HS-27A (cell line): ENCODE measurements around the gene NOL4L.

Experiments
- DNase-seq: peaks from one replicate; pipeline ENCODE4 v3.0.0-alpha.2; 2012; ENCODE audit warnings: low read depth, missing footprints

Gene NOL4L

GRCh38 chr20:32456869-32457478 is 128.2 kb downstream of the NOL4L start:
- DNase-seq, result no peak

GRCh38 chr20:32455901-32456701 is 129.0 kb downstream of the NOL4L start:
- no peak for DNase-seq

- DNase-seq, result no peak
These were observed 129.8 kb downstream of the NOL4L start for GRCh38 chr20:32455171-32455900.

DNA sequence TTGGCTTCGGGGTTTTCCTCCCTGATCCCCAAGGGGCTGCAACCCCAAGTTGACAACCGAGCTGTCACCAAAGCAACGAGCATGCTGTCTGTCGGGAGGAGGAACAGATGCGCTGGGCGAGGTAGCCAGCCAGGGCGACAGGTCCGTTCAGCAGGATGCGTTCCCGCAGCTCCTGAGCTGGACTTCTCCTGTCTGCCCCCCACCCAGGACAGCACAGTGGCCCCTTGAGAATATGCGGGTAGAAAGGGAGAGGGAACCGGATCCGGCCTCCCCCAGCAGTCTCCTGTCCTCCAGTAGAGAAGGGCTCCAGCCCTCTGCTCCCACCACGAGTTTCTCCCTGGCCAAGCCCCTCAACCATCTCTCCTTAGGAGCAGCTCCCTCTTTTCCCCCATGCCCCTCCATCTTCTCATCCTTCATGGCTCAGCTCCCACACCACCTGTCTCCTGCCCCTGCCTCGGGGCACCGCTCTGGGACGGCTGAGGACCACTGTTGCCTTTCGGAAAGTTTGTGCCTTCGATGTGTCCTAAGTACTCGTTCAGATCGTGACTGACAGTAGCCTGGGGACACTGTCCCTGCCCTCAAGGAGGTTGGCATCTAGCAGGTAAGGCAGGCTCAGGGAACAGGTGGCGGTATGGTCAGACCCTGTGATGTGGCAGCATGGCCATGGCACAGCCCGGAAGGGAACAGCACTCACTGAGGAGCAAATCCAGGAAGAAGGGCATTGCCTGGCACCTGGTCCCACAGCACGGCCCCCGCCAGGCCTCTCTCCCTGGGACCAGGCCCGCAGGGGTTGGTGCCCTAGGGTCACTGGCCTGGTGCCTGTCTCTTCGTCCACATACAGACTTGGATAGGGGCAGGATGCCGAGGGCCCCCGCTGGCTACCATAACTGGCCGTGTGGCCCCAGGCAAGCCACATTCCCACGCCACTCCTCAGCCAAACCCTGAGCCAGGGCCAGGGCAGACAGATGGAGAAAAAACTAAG is 130.7 kb downstream of the NOL4L start:
- no peak for DNase-seq

GRCh38 chr20:32453467-32454163 is 131.5 kb downstream of the NOL4L start:
- no peak for DNase-seq

- DNase-seq, result no peak
These were observed 132.2 kb downstream of the NOL4L start for GRCh38 chr20:32452776-32453466.

DNA sequence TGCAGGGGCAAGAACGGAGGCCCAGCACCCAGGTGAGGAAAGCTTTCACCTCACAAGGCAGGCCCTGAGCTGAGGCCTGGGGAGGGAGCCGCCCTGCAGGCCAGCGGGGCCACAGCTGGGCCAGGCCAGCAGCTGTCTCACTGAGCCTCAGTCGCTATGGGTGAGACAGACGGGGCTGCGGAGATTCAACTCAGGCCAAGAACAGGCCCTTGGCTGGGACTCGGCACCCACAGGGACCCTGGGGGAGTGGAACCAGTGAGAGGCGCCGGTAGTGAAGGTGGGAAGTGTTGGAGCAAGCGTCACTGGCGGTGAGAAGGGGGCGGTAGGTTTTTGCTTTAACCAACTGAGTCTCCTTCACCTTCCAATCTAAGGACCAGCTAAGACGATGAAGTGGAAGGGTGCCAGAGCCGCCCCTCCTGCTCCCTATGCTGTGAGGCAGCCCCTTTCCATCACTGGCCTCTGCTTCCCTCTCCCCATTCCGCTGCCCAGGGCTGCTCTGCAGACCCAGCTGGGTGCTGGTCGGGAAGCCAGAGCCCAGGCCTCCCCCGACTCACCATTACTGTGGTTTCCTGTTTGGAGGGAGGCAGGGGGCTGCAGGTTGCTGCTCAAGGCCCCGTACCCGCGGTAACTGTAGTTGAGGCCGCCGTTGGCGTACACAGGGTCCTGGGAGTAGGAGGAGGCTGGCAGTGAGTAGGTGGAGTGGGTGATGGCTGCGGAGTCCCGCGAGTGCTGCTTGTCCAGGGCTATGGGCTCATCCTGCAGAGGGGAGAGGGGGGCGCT is 133.3 kb downstream of the NOL4L start:
- DNase-seq, result no peak

DNA sequence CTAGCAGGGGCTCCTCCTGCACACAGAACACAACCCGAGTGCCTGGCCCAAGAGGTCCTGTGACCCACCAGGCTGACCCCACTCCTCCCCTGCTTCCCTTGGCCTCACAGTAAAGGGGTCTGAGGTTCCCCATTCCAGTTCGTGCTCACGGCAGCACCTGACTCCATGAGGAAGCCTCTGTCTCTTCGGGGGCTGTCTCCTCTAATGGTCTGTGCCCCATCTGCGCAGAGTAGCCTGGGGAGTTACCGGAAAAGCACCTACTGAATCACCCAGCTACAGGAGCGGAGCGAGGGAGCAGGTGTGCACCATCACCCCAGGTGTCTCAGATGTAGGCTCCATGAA is 133.8 kb downstream of the NOL4L start:
- DNase-seq, result no peak

GRCh38 chr20:32450484-32451061 is 134.6 kb downstream of the NOL4L start:
- DNase-seq, result no peak

DNA sequence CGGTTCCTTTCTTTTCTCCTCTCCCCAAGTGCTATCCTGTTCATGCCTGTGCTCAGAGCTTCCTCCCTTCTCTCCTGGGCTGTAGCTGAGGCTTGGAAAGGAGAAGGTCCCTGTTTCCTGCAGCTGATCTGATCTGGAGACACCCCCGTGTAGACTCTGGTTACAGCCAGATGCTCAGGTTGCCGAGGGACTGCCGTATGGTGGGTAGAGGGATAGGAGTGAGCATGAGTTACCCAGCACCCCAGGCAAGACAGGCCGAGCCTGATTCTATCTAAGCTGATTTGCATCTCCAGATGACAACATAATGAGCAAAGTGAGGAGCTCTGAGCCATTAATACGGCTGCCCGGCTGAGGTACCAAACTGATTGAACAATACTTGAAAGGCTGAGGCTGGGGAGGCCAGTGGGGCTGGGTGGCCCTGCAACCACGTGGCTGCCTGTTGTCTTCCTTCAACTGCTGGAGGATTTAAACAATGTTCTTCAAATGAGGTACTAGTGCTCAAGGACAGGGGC is 135.2 kb downstream of the NOL4L start:
- DNase-seq, result no peak

DNA sequence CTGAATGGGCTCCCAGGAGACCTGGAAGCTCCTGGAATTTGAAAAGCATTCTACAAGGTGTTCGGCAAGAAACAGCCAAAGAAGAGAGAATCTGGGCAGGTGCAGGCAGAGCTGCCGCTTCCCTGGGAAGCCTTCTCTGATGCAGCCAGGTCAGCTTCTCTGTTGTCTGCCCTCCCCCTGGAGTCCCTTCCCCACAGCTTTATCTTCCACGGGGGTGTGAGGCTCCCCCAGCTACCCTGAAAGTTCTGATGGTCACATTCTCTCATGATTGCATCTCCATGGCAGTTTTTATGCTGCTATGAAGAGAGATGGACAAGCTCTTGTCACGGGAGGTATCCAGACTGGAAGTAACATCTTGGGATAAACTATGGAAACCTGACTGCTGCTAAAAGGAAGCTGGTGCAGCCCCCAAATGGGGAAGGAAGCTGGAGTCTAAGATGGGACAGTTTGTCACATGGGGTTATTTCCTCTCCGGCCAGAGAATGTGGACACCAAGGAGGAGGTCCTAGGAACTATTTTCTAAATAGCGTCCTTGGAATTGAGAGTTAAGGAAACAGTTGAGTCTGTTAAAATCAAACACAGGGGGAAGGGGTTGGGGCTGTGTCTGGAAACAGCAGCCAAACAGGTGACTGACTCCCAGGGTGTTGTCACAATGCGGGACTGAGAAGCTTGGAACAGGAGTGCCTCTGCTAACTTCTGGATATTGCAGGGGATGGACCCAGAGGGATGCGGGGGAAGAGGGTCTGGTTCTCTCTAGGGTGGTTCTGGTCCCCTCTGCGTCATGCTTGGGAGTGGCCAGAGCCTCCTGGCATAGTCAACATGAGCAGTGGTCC is 135.9 kb downstream of the NOL4L start:
- DNase-seq, result no peak

GRCh38 chr20:32448306-32449056 is 136.7 kb downstream of the NOL4L start:
- DNase-seq, result no peak

- no peak for DNase-seq
These were observed 137.8 kb downstream of the NOL4L start for GRCh38 chr20:32447136-32448027.

DNA sequence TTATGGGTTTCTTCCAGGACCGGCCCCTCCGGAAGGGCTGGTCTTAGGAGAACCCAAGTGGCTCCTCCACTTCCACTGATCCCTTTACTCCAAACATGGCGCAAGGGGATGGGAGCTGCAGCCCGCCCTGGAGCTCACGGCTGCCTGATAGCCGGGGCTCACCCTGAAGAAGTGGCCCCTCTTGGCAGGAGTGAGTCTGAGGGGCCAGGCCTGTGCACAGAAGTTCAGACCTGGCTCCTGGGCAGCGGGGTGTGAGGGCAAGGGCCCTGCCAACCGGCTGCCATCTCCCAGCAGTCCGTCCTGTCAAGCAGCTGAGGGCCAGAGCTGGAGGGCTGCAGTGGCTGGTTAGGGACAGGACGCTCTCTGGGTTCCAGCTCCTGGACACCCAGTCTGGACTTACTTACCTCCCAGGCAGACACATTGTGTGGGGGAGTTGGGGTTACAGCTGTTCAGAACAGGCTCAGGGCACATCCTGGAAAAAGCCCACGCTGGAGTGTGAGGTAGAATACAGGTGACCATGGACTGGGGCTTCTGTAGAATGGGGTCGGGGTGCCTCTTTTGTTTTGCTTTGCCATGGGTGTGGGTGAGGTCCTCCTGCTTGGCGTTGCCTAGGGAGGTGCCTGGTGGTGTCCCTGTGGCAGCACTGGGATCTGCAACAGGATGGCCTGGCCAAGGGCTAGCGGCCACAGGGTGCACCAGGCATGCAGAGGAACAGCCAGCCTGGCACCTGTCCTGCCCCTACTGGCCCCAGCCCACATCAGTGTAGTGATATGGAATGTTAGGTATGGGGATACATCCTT is 138.6 kb downstream of the NOL4L start:
- no peak for DNase-seq

DNA sequence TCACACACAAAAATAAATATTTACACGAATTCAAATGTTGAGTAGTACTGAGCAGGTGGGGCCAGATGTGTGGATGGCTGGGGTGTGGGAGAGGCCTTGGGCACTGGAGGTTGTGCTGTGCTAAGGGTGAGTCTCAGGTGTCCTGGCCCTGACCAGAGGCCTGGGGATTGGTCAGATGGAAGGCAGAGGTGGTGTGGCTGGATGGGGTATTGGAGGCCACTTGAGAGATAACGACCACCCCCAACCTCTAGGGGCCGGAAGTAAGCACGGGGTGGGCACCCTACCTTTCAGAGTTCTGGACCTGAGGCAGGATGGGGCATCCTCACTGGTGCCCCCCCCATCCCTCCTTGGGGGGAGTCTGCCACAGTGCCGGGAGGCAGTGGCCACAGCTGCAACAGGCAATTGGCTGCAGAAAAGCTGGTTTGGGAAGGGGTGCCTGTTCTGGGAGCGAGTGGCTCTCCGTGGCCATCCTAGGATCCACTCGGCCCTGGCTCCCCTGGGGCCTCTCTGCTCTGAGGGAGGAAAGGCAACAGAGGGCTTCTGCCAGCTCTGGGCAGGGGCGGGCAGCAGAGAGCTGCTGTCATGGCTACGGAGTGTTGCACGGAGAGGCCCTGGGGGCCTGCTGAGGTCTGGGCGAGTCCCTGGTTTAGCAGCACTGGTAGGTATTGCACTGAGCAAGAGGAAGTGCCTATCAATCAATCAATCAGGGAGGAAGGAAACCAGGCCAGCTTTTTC is 139.4 kb downstream of the NOL4L start:
- no peak for DNase-seq
